ENCODE measurements around the gene EFR3B. TPM values are rescaled to one million over a fixed set of nuclear protein-coding genes. Genes with fewer than 3 reads are reported as not detected.

Gene EFR3B
- total RNA-seq, 1 experiment from 2014 or later, result not detected

DNA sequence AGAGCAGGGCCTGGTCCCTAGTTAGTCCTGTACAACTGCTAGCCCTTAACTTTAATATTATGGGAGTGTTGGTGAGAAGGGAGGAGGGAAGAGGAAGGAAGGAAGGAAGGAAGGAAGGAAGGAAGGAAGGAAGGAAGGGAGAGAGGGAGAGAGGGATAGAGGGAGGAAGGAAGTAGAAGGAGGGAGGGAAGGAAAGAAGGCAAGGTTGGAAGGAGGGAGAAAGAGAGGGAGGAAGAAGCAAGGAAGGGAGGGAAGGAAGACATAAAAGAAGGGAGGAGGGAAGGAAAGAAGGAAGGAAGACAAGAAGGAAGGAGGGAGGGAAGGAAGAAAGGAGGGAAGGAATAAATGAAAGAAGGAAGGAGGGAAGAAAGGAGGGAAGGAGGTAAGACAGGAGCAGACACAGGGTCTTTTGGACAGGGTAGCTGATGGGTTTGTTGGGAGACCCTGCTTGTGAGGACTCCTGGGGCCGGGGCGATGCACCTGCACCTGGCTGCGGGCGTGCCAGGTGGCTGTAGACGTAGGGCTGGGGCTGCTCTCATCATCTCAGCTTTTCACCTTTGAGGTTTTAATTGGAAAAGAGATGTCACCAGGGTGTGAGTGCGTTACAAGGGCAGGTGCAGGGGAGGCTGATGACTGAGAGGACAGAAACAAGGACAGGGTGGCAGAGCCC lies 132.5 kb downstream of the EFR3B start:
- Histone ChIP-seq H3K36me3 (ENCODE audit: low read depth) (no peaks in the 10 kb centered on the region), H2AFZ (no peak overlapping the region), H3K27ac (no peak overlapping the region), H3K4me2 (no peak overlapping the region), H3K4me3 (no peak overlapping the region), H3K9me2 (ENCODE audit: insufficient read depth) (no peaks in the 10 kb centered on the region), H3K9me3 (ENCODE audit: insufficient read depth, low read depth) (no peaks in the 10 kb centered on the region), H3K27me3 (ENCODE audit: insufficient read depth, low read depth) (peaks cover 55% of the 10 kb centered on the region), H3K79me2 (ENCODE audit: low read depth) (no peaks in the 10 kb centered on the region), H3F3A (ENCODE audit: insufficient read depth, low read depth) (no peaks in the 10 kb centered on the region), H4K20me1 (ENCODE audit: insufficient read depth) (no peaks in the 10 kb centered on the region), H3K4me1 (replicated peaks; ENCODE audit: insufficient read depth) (no peaks in the 10 kb centered on the region)
- no TSS peak for BruUV-seq (replicated peaks)
- CTCF ChIA-PET, result no interaction called here
- POLR2A ChIA-PET (ENCODE audit: unreplicated experiment), result no interaction called here
- intact Hi-C loops (cut with micrococcal nuclease; ENCODE audit: unreplicated experiment), result no loop called here
- TF ChIP-seq EZH2 (IDR thresholded peaks at IDR 0.05; ENCODE audit: low read depth) (no peak), CTCF (conservative IDR thresholded peaks at IDR 0.05) (no peak)
- DNase-seq, result no peak

GRCh38 chr2:25176138-25176537 lies 134.3 kb downstream of the EFR3B start:
- Histone ChIP-seq H4K20me1 (ENCODE audit: insufficient read depth) (no peaks in the 10 kb centered on the region), H3K9me2 (ENCODE audit: insufficient read depth) (no peaks in the 10 kb centered on the region), H3K4me2 (no peak overlapping the region), H3K9me3 (ENCODE audit: insufficient read depth, low read depth) (no peaks in the 10 kb centered on the region), H3K27ac (no peak overlapping the region), H3K4me3 (no peak overlapping the region), H3K27me3 (ENCODE audit: insufficient read depth, low read depth) (peaks cover 58% of the 10 kb centered on the region), H2AFZ (no peak overlapping the region; the same call in 1 of the 2 replicates), H3K36me3 (ENCODE audit: low read depth) (no peaks in the 10 kb centered on the region), H3K4me1 (replicated peaks; ENCODE audit: insufficient read depth) (no peaks in the 10 kb centered on the region), H3K79me2 (ENCODE audit: low read depth) (no peaks in the 10 kb centered on the region), H3F3A (ENCODE audit: insufficient read depth, low read depth) (no peaks in the 10 kb centered on the region)
- no peak for DNase-seq
- no peak for TF ChIP-seq EZH2 (IDR thresholded peaks at IDR 0.05; ENCODE audit: low read depth)
- no peak for TF ChIP-seq CTCF (conservative IDR thresholded peaks at IDR 0.05)
- ChIA-PET POLR2A (ENCODE audit: unreplicated experiment) (no interaction called here), CTCF (no interaction called here)
- intact Hi-C loops (cut with micrococcal nuclease; ENCODE audit: unreplicated experiment), result no loop called here
- no TSS peak for BruUV-seq (replicated peaks)

- ChIA-PET CTCF (no interaction called here), POLR2A (ENCODE audit: unreplicated experiment) (no interaction called here)
- no peaks in the 10 kb centered on the region for H3K9me3 ChIP-seq (ENCODE audit: insufficient read depth, low read depth)
- H3K9me2 ChIP-seq (ENCODE audit: insufficient read depth), result no peaks in the 10 kb centered on the region
- no peak overlapping the region for H3K4me2 ChIP-seq
- intact Hi-C loops (cut with micrococcal nuclease; ENCODE audit: unreplicated experiment), result no loop called here
- no peaks in the 10 kb centered on the region for H3F3A ChIP-seq (ENCODE audit: insufficient read depth, low read depth)
- no peak overlapping the region for H3K4me3 ChIP-seq
- no peaks in the 10 kb centered on the region for H3K36me3 ChIP-seq (ENCODE audit: low read depth)
- no peak overlapping the region for H2AFZ ChIP-seq
- H3K79me2 ChIP-seq (ENCODE audit: low read depth), result no peaks in the 10 kb centered on the region
- H3K27ac ChIP-seq, result no peak overlapping the region
- peaks cover 60% of the 10 kb centered on the region for H3K27me3 ChIP-seq (ENCODE audit: insufficient read depth, low read depth)
- no TSS peak for BruUV-seq (replicated peaks)
- H3K4me1 ChIP-seq (replicated peaks; ENCODE audit: insufficient read depth), result no peaks in the 10 kb centered on the region
- no peak for DNase-seq
- TF ChIP-seq CTCF (conservative IDR thresholded peaks at IDR 0.05) (no peak), EZH2 (IDR thresholded peaks at IDR 0.05; ENCODE audit: low read depth) (no peak)
- no peaks in the 10 kb centered on the region for H4K20me1 ChIP-seq (ENCODE audit: insufficient read depth)
Observed at GRCh38 chr2:25176541-25177181, 134.8 kb downstream of the EFR3B start.

Measured in PC-9 (cell line).